H1 (cell line): ENCODE results near the gene SLC13A4. TPM values are rescaled to one million over a fixed set of nuclear protein-coding genes. Genes with fewer than 3 reads are reported as not detected.

Source experiments
- ATF2 ChIP-seq: IDR thresholded peaks from 2 replicates; pipeline ENCODE4 v1.6.1; 2012; ENCODE audit warnings: low read length, inconsistent platforms
- ATF3 ChIP-seq: IDR thresholded peaks from 2 replicates; pipeline ENCODE4 v1.6.1; 2011; ENCODE audit warnings: low read depth, mild to moderate bottlenecking, low read length; ENCODE audit not compliant: insufficient read depth
- CBX5 ChIP-seq: fragments of 300-800, 300-1000 bp; sonication (generic); IDR thresholded peaks from 2 replicates; pipeline ENCODE4 v1.7.1; 2016; ENCODE audit warnings: antibody characterized with exemption, low read length, low read depth
- CBX8 ChIP-seq: fragments of 300-800, 300-1000 bp; sonication (generic); IDR thresholded peaks from 2 replicates; pipeline ENCODE4 v1.7.1; 2016; ENCODE audit warnings: low read depth, low read length, borderline replicate concordance
- CHD1 ChIP-seq: IDR thresholded peaks from 2 replicates; pipeline ENCODE4 v1.6.1; 2012; ENCODE audit warnings: low read depth, low read length, improper control_type of control experiment
- CHD2 ChIP-seq: IDR thresholded peaks from 2 replicates; pipeline ENCODE4 v1.6.1; 2012; ENCODE audit warnings: low read length, improper control_type of control experiment
- CREB1 ChIP-seq: IDR thresholded peaks from 2 replicates; pipeline ENCODE4 v1.6.1; 2012; ENCODE audit warnings: inconsistent platforms
- EZH2 ChIP-seq: fragments of 200-600 bp; sonication (generic); IDR thresholded peaks from 2 replicates; pipeline ENCODE4 v1.7.1; 2012; ENCODE audit warnings: low read depth, mild to moderate bottlenecking, moderate library complexity, low read length, inconsistent platforms; ENCODE audit not compliant: severe bottlenecking
- GTF2F1 ChIP-seq: IDR thresholded peaks from 2 replicates; pipeline ENCODE4 v1.6.1; 2012; ENCODE audit warnings: low read depth, low read length, improper control_type of control experiment, borderline replicate concordance
- JUN ChIP-seq: IDR thresholded peaks from 2 replicates; pipeline ENCODE4 v1.6.1; 2011; ENCODE audit warnings: low read depth, mild to moderate bottlenecking, improper control_type of control experiment, low read length
- JUND ChIP-seq: IDR thresholded peaks from 2 replicates; pipeline ENCODE4 v1.6.1; 2011; ENCODE audit warnings: mild to moderate bottlenecking, improper control_type of control experiment, low read length
- MAX ChIP-seq: IDR thresholded peaks from 2 replicates; pipeline ENCODE4 v1.6.1; 2012; ENCODE audit warnings: inconsistent platforms
- NANOG ChIP-seq: IDR thresholded peaks from 2 replicates; pipeline ENCODE4 v1.6.1; 2011; ENCODE audit warnings: low read length, low read depth, mild to moderate bottlenecking, inconsistent platforms; ENCODE audit not compliant: insufficient read depth, poor library complexity, severe bottlenecking
- POLR2A ChIP-seq, 2 experiments: IDR thresholded peaks; 1 replicate in 1 of 2; 2 replicates in 1 of 2; pipeline ENCODE4 v1.6.1; 2011; ENCODE audit warnings: low read depth in 2 of 2, low read length in 2 of 2, mild to moderate bottlenecking in 2 of 2; ENCODE audit errors: control extremely low read depth in 1 of 2
- RAD21 ChIP-seq, 2 experiments: IDR thresholded peaks in 1 of 2; conservative IDR thresholded peaks in 1 of 2; 2 replicates each; pipeline ENCODE4 v1.6.1; 2011; ENCODE audit warnings: low read depth in 2 of 2, low read length in 2 of 2, improper control_type of control experiment in 1 of 2, inconsistent platforms in 1 of 2, mild to moderate bottlenecking in 1 of 2, moderate library complexity in 1 of 2
- RFX5 ChIP-seq: IDR thresholded peaks from 2 replicates; pipeline ENCODE4 v1.6.1; 2011; ENCODE audit warnings: low read depth, low read length, improper control_type of control experiment, borderline replicate concordance
- SP4 ChIP-seq: IDR thresholded peaks from 2 replicates; pipeline ENCODE4 v1.6.1; 2012; ENCODE audit warnings: low read length, inconsistent platforms
- SUZ12 ChIP-seq: fragments of 200-600 bp; sonication (generic); IDR thresholded peaks from 2 replicates; pipeline ENCODE4 v1.6.1; 2012; ENCODE audit warnings: mild to moderate bottlenecking, inconsistent platforms, low read length, moderate library complexity, mixed read lengths
- USF2 ChIP-seq: IDR thresholded peaks from 2 replicates; pipeline ENCODE4 v1.6.1; 2011; ENCODE audit warnings: low read length, improper control_type of control experiment
- YY1 ChIP-seq: IDR thresholded peaks from 2 replicates; pipeline ENCODE4 v1.6.1; 2011; ENCODE audit warnings: low read depth, mild to moderate bottlenecking, low read length
- polyA plus RNA-seq, 7 experiments: library from polyadenylated mRNA; depleted of rRNA in 3 of 7; stranded (reverse) in 5 of 7; unstranded in 2 of 7; fragments of >200 nt in 5 of 7; fragments of 200-250 nt in 2 of 7; gene quantifications; 1 replicate in 5 of 7; 2 replicates in 1 of 7; 4 replicates in 1 of 7; pipeline versions ENCODE4 v1.2.1 to v1.2.3, GENCODE V29; 2011 to 2013; ENCODE audit warnings: missing spikeins in 2 of 7, mixed read lengths in 2 of 7
- total RNA-seq: library from RNA; stranded (reverse); fragmentation: NEBNext Ultra II Directional; extraction: Animal tissue kit (Norgen Biotek cat#: 25700); gene quantifications from 2 replicates; pipeline ENCODE4 v1.2.1, GENCODE V29; 2021

SLC13A4 gene
- total and polyA plus RNA-seq, 2 of the 8 experiments (the other 6 are each of a cell fraction or from before 2014, with no cell fraction given) = 3.9 to 7.5 TPM

- TF ChIP-seq YY1 (no peak; the same call in 1 of the 2 replicates), CHD1 (no peak), RFX5 (no peak), CHD2 (no peak), CBX5 (no peak), ATF3 (no peak), ATF2 (no peak), NANOG (no peak), POLR2A (IDR thresholded peaks at IDR 0.05; ENCODE audit: control extremely low read depth in 1 of 2, low read depth in 2 of 2, low read length in 2 of 2) (peak; percentile 90 to 93), JUND (no peak), SP4 (no peak; the same call in 1 of the 2 replicates), USF2 (no peak), CREB1 (peak; percentile 89), SUZ12 (no peak), EZH2 (no peak), GTF2F1 (no peak; the same call in 1 of the 2 replicates), CBX8 (no peak), MAX (peak; percentile 85), RAD21 (IDR thresholded peaks at IDR 0.05 in 1 of 2, conservative IDR thresholded peaks at IDR 0.05 in 1 of 2; ENCODE audit: low read depth in 2 of 2, low read length in 2 of 2) (peak; percentile 42 to 46; a peak in 2 of 4 replicates), JUN (no peak)
Measured at GRCh38 chr7:135662373-135663114, 65.4 kb downstream of the SLC13A4 start, which contains the start of gene STMP1 (continued).
